ENCODE measurements around the gene APBA3. TPM values are rescaled to one million over a fixed set of nuclear protein-coding genes. Genes with fewer than 3 reads are reported as not detected.

Gene APBA3
- total and polyA plus RNA-seq, 2 experiments from 2014 or later: 17.2 to 31.8 TPM

GRCh38 chr19:3788996-3789778 lies 27.7 kb upstream of the APBA3 start:
- H3K4me3 Mint-ChIP-seq: no peak overlapping the region
- DNase-seq (ENCODE audit: low spot score) (no peak), ATAC-seq (no peak; the same call in 2 of the 3 replicates)
- Histone ChIP-seq H4K20me1 (replicated peaks; ENCODE audit: insufficient read depth) (no peaks in the 10 kb centered on the region), H3K36me3 (ENCODE audit: insufficient read depth) (no peaks in the 10 kb centered on the region), H3K9me2 (ENCODE audit: insufficient read depth) (no peaks in the 10 kb centered on the region), H3K4me1 (ENCODE audit: insufficient read depth) (no peaks in the 10 kb centered on the region; the same call in 1 of the 2 replicates), H3K27ac (ENCODE audit: low read depth) (no peak overlapping the region), H3F3A (replicated peaks; ENCODE audit: low read depth) (no peaks in the 10 kb centered on the region), H3K4me3 (no peak overlapping the region), H3K27me3 (ENCODE audit: insufficient read depth) (peaks cover 10% of the 10 kb centered on the region), H3K4me2 (no peak overlapping the region), H2AFZ (no peak overlapping the region), H3K79me2 (replicated peaks; ENCODE audit: insufficient read depth) (no peaks in the 10 kb centered on the region)
- H3K9me3 Mint-ChIP-seq: peaks cover 3% of the 10 kb centered on the region; the same call in 1 of the 3 replicates
- H3K4me1 Mint-ChIP-seq: peaks cover 6% of the 10 kb centered on the region
- TF ChIP-seq CTCF (conservative IDR thresholded peaks at IDR 0.05; ENCODE audit: low read depth in 2 of 2): no peak
- TF ChIP-seq ETS1 (IDR thresholded peaks at IDR 0.05): no peak
- no peak for TF ChIP-seq EZH2 (IDR thresholded peaks at IDR 0.05; ENCODE audit: low read depth, unreplicated experiment)
- TF ChIP-seq STAT1 (IDR thresholded peaks at IDR 0.05; ENCODE audit: unreplicated experiment): no peak
- no peak for TF ChIP-seq JUNB (IDR thresholded peaks at IDR 0.05; ENCODE audit: unreplicated experiment)
- no peak for TF ChIP-seq NANOG (IDR thresholded peaks at IDR 0.05; ENCODE audit: borderline replicate concordance)
- TF ChIP-seq ZNF331 (CRISPR knock-in tag; IDR thresholded peaks at IDR 0.05; ENCODE audit: low read depth): no peak
- no peak for TF ChIP-seq ZNF462 (CRISPR knock-in tag; IDR thresholded peaks at IDR 0.05)
- no peak for TF ChIP-seq CREB1 (CRISPR knock-in tag; IDR thresholded peaks at IDR 0.05; ENCODE audit: low read depth)
- no peak for TF ChIP-seq ZNF114 (CRISPR knock-in tag; IDR thresholded peaks at IDR 0.05)
- 0 out of 3 replicates have a peak, but pooled peaks cover 4% of the 10 kb centered on the region for H3K36me3 Mint-ChIP-seq (ENCODE audit: low read depth)
- H3K27me3 Mint-ChIP-seq (ENCODE audit: insufficient read depth, low read depth, poor library complexity): peaks cover 15% of the 10 kb centered on the region
- no peak overlapping the region for H3K27ac Mint-ChIP-seq

All from GM23338 (cell line).